GM13976 (cell line): Measurements from ENCODE around the gene EXOC3L2.

Experiments used
- DNase-seq: peaks from one replicate; pipeline ENCODE4 v3.0.0; 2012; ENCODE audit warnings: low spot score
- in situ Hi-C: fragments of 300-500 bp; cut with MboI; formaldehyde crosslinking; loops from one replicate; pipeline ENCODE4 v1.12.0; 2022; ENCODE audit warnings: low sequenced_read_pairs, mixed read lengths, inconsistent platforms; ENCODE audit not compliant: unreplicated experiment
- TF ChIP-seq, protein P1 (sequence below): IDR thresholded peaks from 2 replicates; pipeline ENCODE4 v1.5.1; 2012; ENCODE audit warnings: borderline replicate concordance, mild to moderate bottlenecking; ENCODE audit not compliant: insufficient read depth; ENCODE audit errors: extremely low read depth, missing control alignments, control extremely low read depth

The EXOC3L2 gene

DNA sequence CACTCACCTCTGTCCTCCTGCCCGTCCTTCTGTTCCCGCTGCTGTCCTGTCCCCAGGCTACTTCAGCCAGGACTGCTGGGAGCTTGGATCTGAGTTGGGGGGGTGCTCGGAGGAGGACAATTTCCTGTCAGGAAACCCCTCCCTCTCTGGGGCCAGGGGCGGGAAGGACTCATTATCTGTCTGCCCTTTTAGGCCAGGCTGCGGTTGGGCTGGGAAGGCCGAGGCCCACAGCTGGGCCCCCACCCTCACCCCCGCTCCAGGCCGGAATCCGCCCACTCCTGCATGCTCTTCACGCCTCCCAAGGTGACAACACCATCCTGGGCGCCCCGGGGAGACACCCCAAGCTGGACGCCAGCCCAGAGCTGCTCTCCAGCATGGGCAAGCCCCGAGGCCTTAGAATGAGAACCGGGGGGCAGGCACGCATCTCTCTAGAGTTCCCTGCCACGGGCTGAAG is at the start of gene EXOC3L2:
TSS of gene EXOC3L2 (minus strand) at position 74 of the 454 bp plus-strand sequence. CDS start 6,362 bp downstream, outside the sequence.
- in situ Hi-C loops = no loop called here
- TF ChIP-seq, protein P1, sequence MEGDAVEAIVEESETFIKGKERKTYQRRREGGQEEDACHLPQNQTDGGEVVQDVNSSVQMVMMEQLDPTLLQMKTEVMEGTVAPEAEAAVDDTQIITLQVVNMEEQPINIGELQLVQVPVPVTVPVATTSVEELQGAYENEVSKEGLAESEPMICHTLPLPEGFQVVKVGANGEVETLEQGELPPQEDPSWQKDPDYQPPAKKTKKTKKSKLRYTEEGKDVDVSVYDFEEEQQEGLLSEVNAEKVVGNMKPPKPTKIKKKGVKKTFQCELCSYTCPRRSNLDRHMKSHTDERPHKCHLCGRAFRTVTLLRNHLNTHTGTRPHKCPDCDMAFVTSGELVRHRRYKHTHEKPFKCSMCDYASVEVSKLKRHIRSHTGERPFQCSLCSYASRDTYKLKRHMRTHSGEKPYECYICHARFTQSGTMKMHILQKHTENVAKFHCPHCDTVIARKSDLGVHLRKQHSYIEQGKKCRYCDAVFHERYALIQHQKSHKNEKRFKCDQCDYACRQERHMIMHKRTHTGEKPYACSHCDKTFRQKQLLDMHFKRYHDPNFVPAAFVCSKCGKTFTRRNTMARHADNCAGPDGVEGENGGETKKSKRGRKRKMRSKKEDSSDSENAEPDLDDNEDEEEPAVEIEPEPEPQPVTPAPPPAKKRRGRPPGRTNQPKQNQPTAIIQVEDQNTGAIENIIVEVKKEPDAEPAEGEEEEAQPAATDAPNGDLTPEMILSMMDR = no peak
- DNase-seq = no peak

DNA sequence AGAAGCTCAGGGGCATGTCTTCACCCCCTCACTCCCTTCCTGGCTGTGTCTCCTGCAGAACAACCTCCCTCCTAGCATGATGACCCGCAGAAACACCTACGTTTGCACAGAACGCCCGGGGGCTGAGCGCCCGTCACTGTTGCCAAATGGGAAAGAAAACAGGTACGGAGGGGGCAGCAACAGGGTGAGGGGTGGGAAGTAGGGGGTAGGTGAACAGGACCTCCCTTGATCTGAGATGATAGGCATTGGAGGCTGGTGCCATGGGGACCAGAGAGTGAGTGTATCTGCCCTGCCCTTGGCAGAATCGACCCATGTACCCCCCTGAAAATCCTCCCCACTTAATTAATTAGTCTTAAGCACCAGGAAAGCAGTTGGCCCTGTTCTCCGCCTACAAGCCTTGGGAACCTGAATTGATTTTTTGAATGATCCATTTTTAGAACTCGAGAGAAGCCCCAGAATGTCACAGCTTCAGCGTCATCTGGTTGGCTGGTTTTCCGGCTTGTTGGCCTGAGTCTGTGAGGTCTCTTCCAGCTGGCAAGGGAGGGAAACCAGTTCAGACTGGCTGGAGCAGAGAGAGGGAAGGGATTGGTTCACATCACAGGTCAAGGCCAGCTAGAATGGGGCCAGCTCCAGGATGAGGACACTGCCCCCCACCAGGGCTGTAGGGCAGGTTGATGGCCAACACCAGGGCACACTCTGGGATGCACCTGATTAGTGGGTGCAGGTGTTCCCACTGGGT is 49.3 kb upstream of the EXOC3L2 start:
- TF ChIP-seq, protein P1 = no peak
- DNase-seq = no peak
- in situ Hi-C loops = no loop called here

DNA sequence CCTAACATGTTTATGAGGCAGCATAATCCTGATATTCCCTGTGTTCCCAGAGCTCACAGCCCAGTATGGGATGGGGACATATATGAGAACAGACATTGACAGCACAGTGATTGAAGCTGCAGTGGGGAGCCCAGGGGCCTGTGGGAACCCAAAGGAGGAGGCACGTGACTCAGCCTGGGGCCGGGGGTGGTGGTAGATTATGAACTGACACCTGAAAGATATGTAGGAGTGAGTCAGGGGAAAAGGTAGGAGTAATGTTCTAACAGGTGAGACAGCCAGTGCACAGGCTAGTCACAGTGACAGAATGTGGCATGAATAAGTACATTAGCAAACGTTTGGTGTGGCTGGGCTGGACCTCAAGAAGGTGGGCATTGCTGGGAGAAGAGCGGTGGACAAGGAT is 48.5 kb upstream of the EXOC3L2 start:
- in situ Hi-C loops = no loop called here
- no peak for DNase-seq

DNA sequence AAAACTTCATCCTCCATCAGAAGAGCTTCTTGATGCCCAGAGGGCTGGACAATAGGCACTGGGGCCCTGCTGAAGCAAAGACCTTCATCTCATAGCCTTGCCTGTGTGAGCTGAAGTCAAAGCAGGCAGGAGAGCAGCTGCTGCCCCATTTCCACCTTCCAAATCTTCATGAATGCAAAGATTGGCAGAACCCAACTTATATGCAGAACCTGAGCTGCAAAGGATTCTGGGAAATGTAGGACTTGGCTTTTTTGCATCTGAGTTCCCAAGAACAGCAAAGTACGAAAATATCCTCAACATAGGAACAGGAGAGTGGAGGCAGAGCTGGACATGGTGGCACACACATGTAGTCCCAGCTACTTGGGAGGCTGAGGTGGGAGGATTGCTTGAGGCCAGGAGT is 46.6 kb upstream of the EXOC3L2 start:
- DNase-seq = no peak
- in situ Hi-C loops = no loop called here

More for the DNA sequence above, 48.5 kb upstream of the EXOC3L2 start:
- TF ChIP-seq, protein P1 = no peak

DNA sequence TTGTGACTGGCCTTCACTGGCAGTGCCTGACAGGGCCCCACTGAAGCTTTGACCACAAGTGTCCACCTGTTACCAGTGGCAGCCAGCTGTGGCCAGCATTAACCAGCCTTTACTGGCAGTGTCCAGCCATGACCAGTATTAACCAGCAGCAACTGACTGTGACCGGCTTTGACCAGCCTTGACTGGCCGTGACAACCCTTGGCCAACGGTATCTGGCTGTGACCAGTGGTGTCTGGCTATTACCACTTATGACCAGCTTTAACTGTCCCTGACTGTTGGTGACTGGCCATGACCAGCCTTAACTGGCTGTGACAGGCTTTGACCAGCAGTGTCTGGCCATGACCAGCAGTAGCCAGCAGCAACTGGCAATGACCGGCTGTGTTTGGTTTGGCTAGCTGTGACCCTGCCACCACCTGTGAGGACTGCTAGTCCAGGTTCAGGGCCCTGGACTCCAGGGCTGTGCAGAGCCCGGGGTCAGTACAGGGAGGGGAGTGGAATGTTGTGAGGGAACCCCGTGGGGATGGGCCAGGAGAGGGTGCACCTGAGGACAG is 45.2 kb upstream of the EXOC3L2 start:
- DNase-seq = no peak
- in situ Hi-C loops = no loop called here
- TF ChIP-seq, protein P1 = no peak

More for the DNA sequence above, 46.6 kb upstream of the EXOC3L2 start:
- TF ChIP-seq, protein P1 = no peak

DNA sequence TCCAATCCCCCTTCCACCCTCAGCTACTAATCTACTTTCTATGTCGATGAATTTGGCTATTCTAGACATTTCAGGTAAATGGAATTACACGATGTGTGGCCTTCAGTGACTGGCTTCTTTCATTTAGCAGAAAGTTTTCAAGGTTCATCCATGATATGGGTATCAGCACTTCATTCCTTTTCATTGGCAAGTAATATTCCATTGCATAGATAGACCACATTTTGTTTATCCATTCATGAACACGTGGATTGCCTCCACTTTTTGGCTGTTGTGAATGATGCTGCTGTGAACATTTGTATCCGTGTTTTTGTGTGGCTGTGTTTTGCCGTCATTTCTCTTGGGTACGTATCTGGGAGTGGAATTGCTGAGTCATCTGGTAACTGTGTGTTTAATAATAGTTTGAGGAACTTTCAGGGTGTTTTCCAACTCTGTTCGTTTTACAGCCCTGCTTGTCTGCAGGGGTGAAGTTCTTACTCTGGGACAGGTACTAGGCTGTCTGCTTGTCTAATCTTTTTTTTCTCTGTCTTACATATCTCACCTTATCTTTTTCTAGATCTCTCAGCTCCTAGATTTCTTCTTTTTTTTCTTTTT is 38.3 kb upstream of the EXOC3L2 start:
- TF ChIP-seq, protein P1 = no peak
- in situ Hi-C loops = no loop called here
- peak; percentile 55 for DNase-seq
